HG02610 (cell line): ENCODE measurements around the gene PCP2.

Experiments used
- ATAC-seq: cut with Tn5 transposase; IDR thresholded peaks from one replicate; pipeline ENCODE4 v1.9.1; 2021; ENCODE audit warnings: mild to moderate bottlenecking, moderate library complexity; ENCODE audit not compliant: unreplicated experiment

PCP2 gene

DNA sequence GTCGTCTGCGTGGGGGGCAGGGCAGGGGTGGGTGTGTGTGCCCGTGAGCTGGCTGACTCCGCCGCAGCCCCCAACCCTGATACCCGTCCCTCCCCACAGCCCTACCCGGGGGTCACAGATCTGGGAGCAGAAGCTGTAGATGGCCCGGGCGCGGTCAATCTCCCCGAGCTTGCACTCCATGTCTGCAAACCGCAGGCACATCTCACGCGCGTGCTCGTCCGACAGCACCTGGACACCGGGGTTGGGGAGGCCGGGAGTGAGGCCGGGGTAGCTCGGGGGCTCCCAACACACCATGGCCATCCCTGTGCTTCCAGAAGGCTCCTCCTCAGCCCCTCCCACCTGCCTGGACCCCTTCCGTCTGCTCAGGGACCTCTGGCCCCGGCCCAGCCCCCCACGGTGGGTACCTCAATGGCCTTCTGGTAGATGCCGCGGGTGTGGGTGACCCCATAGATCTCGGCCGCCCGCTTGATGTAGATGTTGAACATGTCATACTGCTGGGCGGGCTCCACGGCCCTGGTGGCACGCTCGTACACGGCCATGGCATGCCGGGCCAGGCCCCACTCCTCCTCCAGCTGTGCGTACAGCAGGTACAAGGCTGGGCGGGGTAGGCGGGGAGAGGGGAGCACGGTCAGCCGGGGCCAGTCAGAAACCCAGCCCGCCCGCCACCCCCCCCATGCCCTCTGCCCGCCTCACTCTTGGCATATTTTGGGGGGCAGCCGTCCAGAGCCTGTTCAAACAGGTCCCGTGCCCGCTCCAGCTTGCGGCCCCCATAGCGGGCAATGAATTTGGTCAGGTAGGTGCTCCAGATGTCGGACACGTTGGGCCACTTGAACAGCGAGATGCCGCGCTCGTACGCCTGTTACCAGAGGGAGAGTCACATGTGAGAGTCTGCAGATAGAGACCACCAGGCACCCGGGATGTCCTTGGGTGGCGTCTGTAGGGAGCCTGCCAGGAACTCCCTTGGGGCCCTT lies 12.8 kb downstream of the PCP2 start:
- no peak for ATAC-seq

- no peak for ATAC-seq
These were observed 13.7 kb downstream of the PCP2 start for GRCh38 chr19:7619671-7620441.

DNA sequence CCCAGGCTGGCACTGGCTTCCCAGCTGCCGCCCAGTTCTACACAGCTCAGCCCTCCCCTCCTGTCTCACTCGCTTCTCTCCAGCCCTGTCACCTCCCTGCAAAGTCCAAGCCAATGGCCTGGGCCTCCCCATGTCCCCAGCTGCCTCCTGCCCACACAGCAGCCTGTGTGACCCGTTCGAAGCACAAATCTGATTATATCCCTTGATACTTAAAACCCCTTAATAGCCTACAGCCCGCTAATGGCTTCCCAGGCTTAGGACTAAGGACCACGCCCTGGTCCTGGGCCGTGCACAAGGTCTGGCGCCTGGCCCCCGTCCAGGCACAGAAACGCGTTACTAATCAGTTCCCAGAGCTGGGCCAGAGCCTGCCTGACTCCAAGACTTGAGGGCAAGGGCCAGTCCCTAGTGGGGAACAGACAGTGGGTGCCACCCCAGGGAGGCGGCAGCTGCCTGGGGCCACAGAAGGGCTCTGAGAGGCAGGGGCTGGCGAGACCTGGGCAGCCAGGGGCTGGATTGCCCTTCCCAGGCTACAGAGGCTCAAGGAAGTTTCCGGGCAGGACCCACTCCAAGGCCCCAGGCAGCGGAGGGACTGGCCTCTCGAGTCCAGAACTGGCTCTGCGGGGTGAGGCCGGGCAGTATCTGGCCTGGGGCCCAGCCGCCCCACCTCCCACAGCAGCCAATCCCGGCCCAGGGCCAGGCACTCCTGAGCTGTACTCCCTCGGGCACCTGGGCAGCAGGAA lies 14.6 kb downstream of the PCP2 start:
- ATAC-seq, result no peak

DNA sequence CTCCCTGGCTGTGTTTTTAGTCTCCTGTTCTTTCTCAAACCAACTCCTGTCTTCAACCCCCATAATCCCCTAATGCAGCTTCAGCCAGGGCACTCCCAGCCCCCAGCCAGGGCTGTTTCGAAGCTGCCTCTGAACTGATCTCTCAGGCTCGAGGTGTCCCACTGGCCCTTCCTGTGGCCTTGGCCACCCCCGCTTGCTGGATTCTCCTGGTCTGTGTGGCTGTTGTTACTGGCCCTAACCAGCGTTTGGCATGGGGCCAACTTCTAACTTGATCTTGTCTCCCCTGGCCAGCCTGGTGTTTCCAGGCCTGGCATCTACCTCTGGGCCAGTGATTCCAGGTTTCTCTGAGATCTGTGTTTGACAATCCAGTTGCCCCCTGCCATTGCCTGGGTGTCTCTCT lies 15.2 kb downstream of the PCP2 start:
- ATAC-seq, result no peak

GRCh38 chr19:7617735-7618134 lies 15.8 kb downstream of the PCP2 start:
- ATAC-seq, result no peak

DNA sequence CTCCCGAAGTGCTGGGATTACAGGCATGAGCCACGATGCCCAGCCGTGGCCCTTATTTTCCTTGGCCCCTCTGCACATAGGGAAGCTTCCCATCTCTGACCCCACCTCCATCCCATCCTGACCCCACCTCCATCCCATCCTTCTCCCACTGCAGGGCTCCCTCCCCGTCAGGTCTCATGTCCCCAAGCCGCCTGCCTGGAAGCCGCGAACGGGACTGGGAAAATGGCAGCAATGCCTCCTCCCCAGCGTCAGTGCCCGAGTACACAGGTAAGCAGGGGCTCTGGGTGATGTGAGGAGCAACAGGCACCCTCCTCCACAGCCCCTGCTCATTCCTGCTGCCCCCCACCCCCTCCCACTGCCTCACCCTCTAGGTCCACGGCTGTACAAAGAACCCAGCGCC lies 16.3 kb downstream of the PCP2 start:
- no peak for ATAC-seq

- no peak for ATAC-seq
These were observed 18.4 kb downstream of the PCP2 start for GRCh38 chr19:7614859-7615741.

DNA sequence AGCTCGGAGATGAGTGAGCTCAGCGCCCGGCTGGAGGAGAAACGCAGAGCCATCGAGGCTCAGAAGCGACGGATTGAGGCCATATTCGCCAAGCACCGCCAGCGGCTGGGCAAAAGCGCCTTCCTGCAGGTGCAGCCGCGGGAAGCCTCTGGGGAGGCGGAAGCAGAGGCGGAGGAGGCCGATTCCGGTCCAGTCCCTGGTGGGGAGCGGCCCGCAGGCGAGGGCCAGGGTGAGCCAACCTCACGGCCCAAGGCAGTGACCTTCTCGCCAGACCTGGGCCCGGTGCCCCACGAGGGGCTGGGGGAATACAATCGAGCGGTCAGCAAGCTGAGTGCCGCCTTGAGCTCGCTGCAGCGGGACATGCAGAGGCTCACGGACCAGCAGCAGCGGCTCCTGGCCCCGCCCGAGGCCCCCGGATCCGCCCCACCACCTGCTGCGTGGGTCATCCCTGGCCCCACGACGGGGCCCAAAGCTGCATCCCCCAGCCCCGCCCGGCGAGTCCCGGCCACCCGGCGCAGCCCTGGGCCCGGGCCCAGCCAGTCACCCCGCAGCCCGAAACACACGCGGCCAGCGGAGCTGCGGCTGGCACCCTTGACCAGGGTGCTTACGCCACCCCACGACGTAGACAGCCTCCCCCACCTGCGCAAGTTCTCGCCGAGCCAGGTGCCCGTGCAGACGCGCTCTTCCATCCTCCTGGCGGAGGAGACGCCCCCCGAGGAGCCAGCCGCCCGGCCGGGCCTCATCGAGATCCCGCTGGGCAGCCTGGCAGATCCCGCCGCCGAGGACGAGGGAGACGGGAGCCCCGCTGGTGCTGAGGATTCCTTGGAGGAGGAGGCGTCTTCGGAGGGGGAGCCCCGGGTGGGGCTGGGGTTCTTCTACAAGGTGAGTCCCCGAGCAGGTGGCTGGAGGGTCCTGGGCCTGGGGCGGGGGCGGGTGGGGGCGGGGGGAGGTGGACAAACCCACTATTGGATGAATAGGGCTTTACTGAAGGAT lies 20.9 kb downstream of the PCP2 start:
- ATAC-seq, result no peak

- ATAC-seq, result no peak
These were observed 21.8 kb downstream of the PCP2 start for GRCh38 chr19:7611541-7612279.

GRCh38 chr19:7610491-7611240 lies 22.9 kb downstream of the PCP2 start:
- ATAC-seq, result no peak

DNA sequence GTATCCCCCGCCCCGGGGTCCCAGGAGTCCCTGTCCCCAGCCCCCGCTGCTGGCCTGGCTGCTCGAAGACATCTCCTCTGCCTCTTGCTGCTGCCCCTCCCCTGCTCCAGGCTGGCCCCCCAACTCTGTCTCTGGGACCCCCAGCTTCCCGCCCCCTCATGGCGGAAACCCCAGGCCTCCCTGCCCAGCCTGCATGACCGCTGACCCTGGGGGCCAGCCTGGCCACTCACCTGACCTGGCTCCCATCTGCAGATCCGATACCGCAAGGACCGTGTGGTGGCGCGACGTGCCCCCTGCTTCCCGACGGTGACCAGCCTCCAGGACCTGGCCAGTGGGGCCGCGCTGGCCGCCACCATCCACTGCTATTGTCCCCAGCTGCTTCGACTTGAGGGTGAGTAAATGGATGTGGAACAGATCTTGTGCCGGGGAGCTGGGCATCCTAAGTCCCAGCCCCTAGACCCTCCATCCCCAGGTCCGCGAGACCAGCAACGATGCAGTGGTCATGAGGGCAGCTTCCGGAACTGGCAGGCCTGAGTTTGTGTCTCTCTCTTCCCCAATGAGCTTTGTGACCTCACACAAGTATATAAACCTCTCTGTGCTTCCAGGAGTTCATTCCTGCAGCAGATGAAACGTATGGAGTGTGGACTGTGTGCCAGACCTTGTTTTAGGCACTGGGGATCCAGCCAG lies 25.5 kb downstream of the PCP2 start:
- ATAC-seq, result no peak

DNA sequence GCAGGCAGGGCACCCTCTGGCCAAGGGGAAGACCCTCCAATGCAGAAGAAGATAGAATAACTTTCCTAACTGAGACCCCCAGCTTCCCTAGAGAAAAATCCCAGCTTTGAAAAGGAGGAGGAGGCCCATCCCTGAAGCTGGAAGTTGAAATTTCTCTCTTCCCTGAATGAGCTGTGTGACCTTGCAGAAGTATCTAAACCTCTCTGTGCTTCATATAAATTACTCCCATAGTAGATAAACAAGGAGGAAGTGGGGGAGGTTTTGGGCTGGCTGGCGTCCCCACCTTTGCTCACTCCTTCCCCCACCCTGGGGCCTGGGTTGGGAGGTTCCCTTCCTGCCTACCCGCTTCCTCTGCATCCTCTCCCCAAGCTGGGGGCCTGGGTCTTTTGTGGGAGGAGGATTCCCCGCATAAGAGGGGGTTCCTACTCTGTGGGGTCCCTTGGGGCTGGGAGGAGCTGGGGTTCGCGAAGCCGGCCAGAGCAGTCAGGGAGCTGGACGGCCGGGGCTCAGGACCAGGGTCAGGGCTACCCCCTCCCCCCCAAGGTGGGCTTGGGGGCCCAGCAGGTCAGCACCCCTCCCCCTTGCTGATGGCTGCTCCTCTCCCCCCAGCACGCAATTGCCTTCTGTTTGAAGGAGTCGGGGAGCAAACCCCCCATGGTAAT lies 26.2 kb downstream of the PCP2 start:
- ATAC-seq, result no peak

GRCh38 chr19:7606289-7606688 lies 27.2 kb downstream of the PCP2 start:
- no peak for ATAC-seq

- no peak for ATAC-seq
These were observed 27.9 kb downstream of the PCP2 start for GRCh38 chr19:7605490-7606222.

DNA sequence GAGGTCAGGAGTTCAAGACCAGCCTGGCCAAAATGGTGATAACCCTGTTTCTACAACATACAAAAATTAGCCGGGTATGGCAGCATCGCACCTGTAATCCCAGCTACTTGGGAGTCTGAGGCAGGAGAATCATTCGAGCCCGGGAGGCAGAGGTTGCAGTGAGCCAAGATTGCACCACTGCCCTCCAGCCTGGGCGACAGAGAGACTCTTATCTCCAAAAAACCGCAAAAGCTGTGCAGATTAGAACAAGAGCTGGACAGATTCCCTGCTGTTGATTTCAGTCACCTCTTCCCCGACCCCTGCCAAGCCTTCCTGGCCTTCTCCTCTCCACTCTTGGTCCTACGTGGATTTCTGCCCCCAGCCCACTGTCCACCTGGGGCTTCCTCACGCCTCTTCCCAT lies 29.6 kb downstream of the PCP2 start:
- ATAC-seq, result no peak

GRCh38 chr19:7602935-7603497 lies 30.5 kb downstream of the PCP2 start:
- no peak for ATAC-seq
